ENCODE results near the gene TMEM184B. TPM values are rescaled to one million over a fixed set of nuclear protein-coding genes. Genes with fewer than 3 reads are reported as not detected.
A peak's percentile ranks its signal among the peaks of the same experiment; 100 is the strongest.

TMEM184B gene
- total and polyA plus RNA-seq, 10 donors: 5.0 to 105 (median 45.1) TPM

DNA sequence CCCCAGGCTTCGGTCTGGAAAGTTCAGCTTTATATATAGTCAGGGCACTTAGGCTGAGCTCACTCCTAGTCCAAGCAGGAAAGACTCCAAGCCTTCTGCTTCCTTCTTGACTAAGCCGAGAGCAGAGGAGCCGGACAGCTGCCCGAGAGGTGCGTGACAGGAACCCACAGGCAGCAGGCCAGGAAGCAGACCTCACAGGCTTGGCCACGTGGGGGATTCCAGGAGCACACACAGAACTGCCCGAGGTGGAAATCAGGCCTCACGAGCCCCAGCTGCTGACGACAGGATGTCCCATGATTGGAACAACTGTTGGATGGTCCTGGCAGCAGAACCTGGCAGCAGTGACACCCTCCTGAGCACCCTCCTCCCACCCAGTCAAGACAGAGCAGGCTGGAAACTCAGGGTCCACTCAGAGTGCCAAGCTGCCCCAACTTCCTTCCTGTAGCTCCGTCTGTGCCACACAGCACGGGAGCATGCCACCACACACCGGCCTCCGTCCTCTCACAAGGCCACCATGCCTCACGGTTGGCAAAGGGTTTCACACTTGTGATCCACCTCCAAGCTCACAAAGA lies 96.6 kb downstream of the TMEM184B start:
- no peak for TF ChIP-seq POLR2A (IDR thresholded peaks at IDR 0.05)
- TF ChIP-seq, protein P1, sequence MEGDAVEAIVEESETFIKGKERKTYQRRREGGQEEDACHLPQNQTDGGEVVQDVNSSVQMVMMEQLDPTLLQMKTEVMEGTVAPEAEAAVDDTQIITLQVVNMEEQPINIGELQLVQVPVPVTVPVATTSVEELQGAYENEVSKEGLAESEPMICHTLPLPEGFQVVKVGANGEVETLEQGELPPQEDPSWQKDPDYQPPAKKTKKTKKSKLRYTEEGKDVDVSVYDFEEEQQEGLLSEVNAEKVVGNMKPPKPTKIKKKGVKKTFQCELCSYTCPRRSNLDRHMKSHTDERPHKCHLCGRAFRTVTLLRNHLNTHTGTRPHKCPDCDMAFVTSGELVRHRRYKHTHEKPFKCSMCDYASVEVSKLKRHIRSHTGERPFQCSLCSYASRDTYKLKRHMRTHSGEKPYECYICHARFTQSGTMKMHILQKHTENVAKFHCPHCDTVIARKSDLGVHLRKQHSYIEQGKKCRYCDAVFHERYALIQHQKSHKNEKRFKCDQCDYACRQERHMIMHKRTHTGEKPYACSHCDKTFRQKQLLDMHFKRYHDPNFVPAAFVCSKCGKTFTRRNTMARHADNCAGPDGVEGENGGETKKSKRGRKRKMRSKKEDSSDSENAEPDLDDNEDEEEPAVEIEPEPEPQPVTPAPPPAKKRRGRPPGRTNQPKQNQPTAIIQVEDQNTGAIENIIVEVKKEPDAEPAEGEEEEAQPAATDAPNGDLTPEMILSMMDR (IDR thresholded peaks at IDR 0.05 in 8 of 11, conservative IDR thresholded peaks at IDR 0.05 in 3 of 11): no peak
- TF ChIP-seq POLR2AphosphoS5 (IDR thresholded peaks at IDR 0.05): peak; percentile 81 to 85 (median 82)
- intact Hi-C loops (cut with DNase I; ENCODE audit: low total_unique reads): no loop called here
- Histone ChIP-seq H3K27me3 (replicated peaks in 1 of 7) (no peaks in the 10 kb centered on the region), H3K4me3 (no peak overlapping the region), H3K27ac (peak overlapping the region; percentile 45 to 78 (median 67)), H3K4me1 (peaks cover 31 to 82% (median 59%) of the 10 kb centered on the region in 6 donors), H3K36me3 (no peaks in the 10 kb centered on the region), H3K9me3 (no peaks in the 10 kb centered on the region)
- peak; percentile 87 for DNase-seq
- WGBS, 5 donors: 15 to 39% (median 28%) methylated on average over 5 to 14 of the region's 14 CpGs

DNA sequence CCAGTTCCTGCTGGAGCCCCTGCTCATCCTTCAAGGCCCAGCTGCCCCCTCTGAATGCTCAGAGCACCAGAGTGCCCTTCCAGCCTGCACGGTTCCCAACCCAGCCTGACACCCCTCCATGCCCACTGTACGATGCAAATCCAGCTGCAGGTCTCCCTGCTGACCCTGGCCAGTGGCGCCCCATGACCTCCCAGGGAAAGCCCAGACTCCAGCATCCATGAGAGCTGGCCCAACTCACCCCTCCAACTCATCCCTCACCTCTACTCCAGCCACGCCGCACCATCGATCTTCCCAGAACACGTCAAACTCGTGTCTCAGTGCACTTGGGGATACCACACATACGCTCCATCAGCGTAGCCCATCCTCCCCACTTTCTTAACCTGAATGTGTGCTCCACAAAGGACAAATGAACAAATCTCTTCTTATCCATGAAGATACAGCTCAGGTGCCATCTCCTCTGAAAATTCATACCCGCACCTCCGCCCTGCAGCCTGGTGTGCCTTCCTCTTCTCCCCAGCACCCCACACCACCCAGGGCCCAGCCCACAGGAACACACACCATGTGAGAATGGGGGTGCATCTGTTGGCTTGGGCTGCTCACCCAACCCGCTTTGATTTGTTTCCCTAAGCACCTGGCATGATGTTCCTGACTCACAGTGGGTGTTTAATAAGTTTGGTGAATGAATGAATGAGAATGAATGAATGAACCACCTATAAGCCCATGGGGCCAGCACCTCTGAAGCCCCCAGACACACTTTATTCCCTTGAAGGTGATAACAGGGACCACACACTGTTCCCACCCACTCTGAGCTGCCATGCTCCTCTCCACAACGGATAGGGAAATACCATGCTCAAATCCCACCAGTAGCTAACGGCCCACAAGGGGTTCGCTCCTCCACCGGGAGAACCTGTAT lies 97.3 kb downstream of the TMEM184B start:
- 89 to 95% (median 92%) methylated on average over 13 to 17 of the region's 17 CpGs for WGBS, 5 donors
- intact Hi-C loops (cut with DNase I; ENCODE audit: low total_unique reads): no loop called here

DNA sequence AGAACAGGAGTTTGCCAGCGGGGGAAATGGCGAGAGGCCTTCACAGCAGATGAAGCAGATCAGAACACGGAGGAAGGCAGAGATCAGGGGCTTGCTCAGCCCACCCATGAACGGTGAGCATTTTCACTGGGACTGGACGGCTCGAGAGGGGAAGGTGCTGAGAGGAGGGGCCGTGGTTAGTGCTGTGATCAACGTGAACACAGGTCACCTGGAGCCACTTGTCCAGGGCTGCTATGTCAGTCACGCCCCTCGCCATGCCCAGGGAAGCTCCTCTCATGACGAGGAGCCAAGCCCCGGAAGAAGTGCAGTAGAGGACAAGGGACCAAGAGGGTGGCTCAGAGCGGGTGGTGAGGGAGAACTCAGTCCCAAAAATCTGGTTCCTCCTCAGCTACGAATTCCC lies 98.2 kb downstream of the TMEM184B start:
- TF ChIP-seq POLR2A (IDR thresholded peaks at IDR 0.05) (no peak), POLR2AphosphoS5 (IDR thresholded peaks at IDR 0.05) (no peak)
- TF ChIP-seq, protein P1 (IDR thresholded peaks at IDR 0.05 in 8 of 11, conservative IDR thresholded peaks at IDR 0.05 in 3 of 11): no peak
- peaks cover 0 to under 1% (median 0%) of the 10 kb centered on the region in 6 donors for H3K36me3 ChIP-seq
- intact Hi-C loops (cut with DNase I; ENCODE audit: low total_unique reads): no loop called here
- H3K4me1 ChIP-seq: peaks cover 19 to 66% (median 47%) of the 10 kb centered on the region in 6 donors
- no peaks in the 10 kb centered on the region for H3K9me3 ChIP-seq
- H3K4me3 ChIP-seq: no peak overlapping the region
- DNase-seq: no peak
- H3K27ac ChIP-seq: no peak overlapping the region
- H3K27me3 ChIP-seq (replicated peaks in 1 of 7): no peaks in the 10 kb centered on the region
- WGBS, 5 donors: 81 to 94% (median 90%) methylated on average over 14 of the region's 14 CpGs

More for the DNA sequence above, 97.3 kb downstream of the TMEM184B start:
- Histone ChIP-seq H3K27ac (peak overlapping the region; percentile 22 to 78 (median 66)), H3K9me3 (no peaks in the 10 kb centered on the region), H3K4me1 (peaks cover 23 to 74% (median 51%) of the 10 kb centered on the region in 6 donors), H3K27me3 (replicated peaks in 1 of 7) (no peaks in the 10 kb centered on the region), H3K36me3 (no peaks in the 10 kb centered on the region), H3K4me3 (no peak overlapping the region)
- DNase-seq: no peak
- TF ChIP-seq, protein P1 (IDR thresholded peaks at IDR 0.05 in 8 of 11, conservative IDR thresholded peaks at IDR 0.05 in 3 of 11): no peak
- no peak for TF ChIP-seq POLR2A (IDR thresholded peaks at IDR 0.05)
- TF ChIP-seq POLR2AphosphoS5 (IDR thresholded peaks at IDR 0.05): no peak

DNA sequence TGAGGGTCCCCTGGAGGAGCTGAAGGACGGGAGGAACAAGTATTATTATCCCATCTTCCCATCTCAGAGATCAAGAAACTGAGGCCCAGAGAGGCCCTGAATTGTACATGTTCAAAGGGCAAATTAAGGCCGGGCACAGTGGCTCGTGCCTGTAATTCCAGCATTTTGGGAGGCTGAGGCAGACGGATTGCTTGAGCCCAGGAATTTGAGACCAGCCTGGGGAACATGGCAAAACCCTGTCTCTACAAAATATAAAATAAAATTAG lies 99.2 kb downstream of the TMEM184B start:
- TF ChIP-seq, protein P1 (IDR thresholded peaks at IDR 0.05 in 8 of 11, conservative IDR thresholded peaks at IDR 0.05 in 3 of 11): no peak
- TF ChIP-seq POLR2AphosphoS5 (IDR thresholded peaks at IDR 0.05) (no peak), POLR2A (IDR thresholded peaks at IDR 0.05) (no peak)
- intact Hi-C loops (cut with DNase I; ENCODE audit: low total_unique reads): no loop called here
- H3K27ac ChIP-seq: no peak overlapping the region
- H3K4me3 ChIP-seq: no peak overlapping the region
- no peaks in the 10 kb centered on the region for H3K27me3 ChIP-seq (replicated peaks in 1 of 7)
- WGBS, 5 donors: 93 to 99% (median 96%) methylated on average over 4 of the region's 4 CpGs
- H3K9me3 ChIP-seq: no peaks in the 10 kb centered on the region
- H3K4me1 ChIP-seq: peaks cover 19 to 61% (median 47%) of the 10 kb centered on the region in 6 donors
- DNase-seq: no peak
- H3K36me3 ChIP-seq: peaks cover 0 to 11% (median 2%) of the 10 kb centered on the region in 6 donors

All from spleen (tissue), 11 donors.